SU-DHL-6 (cell line): ENCODE measurements around the gene EYA2.

Experiments used
- CTCF ChIP-seq: fragments of 200-600 bp; sonication (generic); IDR thresholded peaks from one replicate; pipeline ENCODE4 v1.5.1; 2017; ENCODE audit warnings: antibody characterized with exemption, mild to moderate bottlenecking, low read length, moderate library complexity; ENCODE audit not compliant: insufficient read depth, poor library complexity, severe bottlenecking
- EZH2phosphoT487 ChIP-seq: fragments of 200-600 bp; sonication (generic), shearing (Covaris generic); conservative IDR thresholded peaks from 2 replicates; pipeline ENCODE4 v1.6.1; 2018; ENCODE audit warnings: mild to moderate bottlenecking, antibody characterized with exemption, low read length, moderate library complexity, mixed read lengths

- no peak for TF ChIP-seq CTCF
- no peak for TF ChIP-seq EZH2phosphoT487
These were observed 83.4 kb downstream of the EYA2 start for GRCh38 chr20:46977909-46978588.
